Left ventricle myocardium inferior (tissue), 1 donor: ENCODE data around the gene CACNA1C. TPM values are rescaled to one million over a fixed set of nuclear protein-coding genes. Genes with fewer than 3 reads are reported as not detected.
"Not testable (repeated sequence)": the region's sequence is repeated elsewhere in the genome, so short reads cannot be mapped to it uniquely, and the experiment has no call there.

Experiments
- DNase-seq: peaks from one replicate; pipeline ENCODE4 v3.0.0-alpha.2; 2020
- H3K27ac ChIP-seq: fragments of 200-600 bp; replicated peaks from 2 replicates; pipeline ENCODE4 v1.8.0; 2021
- H3K27me3 ChIP-seq: fragments of 200-600 bp; 2 replicates; pipeline ENCODE4 v1.8.0; 2021; ENCODE audit warnings: low read depth
- H3K36me3 ChIP-seq: fragments of 200-600 bp; 2 replicates; pipeline ENCODE4 v1.8.0; 2021
- H3K4me1 ChIP-seq: fragments of 200-600 bp; 2 replicates; pipeline ENCODE4 v1.8.0; 2021
- H3K4me3 ChIP-seq: fragments of 200-600 bp; 2 replicates; pipeline ENCODE4 v1.8.0; 2021; ENCODE audit warnings: mild to moderate bottlenecking, moderate library complexity
- H3K9me3 ChIP-seq: fragments of 200-600 bp; replicated peaks from 2 replicates; pipeline ENCODE4 v1.8.0; 2021
- CTCF ChIP-seq: fragments of 200-600 bp; IDR thresholded peaks from 2 replicates; pipeline ENCODE4 v1.8.0; 2021; ENCODE audit warnings: antibody characterized with exemption, mild to moderate bottlenecking, borderline replicate concordance
- intact Hi-C: fragments of 100-400 bp; cut with micrococcal nuclease; formaldehyde crosslinking; loops from one replicate; pipeline ENCODE4 v1.11.0; 2022
- total RNA-seq: library from RNA; stranded (reverse); fragmentation: NEBNext Ultra II Directional; extraction: Animal tissue kit (Norgen Biotek cat#: 25700); gene quantifications from one replicate; pipeline ENCODE4 v1.2.1, GENCODE V29; 2021
- donor health status: DM: no; HTN: yes; CAD: no; lungs with severe emphysema.

The CACNA1C gene
- total RNA-seq, 1 donor from 2014 or later: 137 TPM

DNA sequence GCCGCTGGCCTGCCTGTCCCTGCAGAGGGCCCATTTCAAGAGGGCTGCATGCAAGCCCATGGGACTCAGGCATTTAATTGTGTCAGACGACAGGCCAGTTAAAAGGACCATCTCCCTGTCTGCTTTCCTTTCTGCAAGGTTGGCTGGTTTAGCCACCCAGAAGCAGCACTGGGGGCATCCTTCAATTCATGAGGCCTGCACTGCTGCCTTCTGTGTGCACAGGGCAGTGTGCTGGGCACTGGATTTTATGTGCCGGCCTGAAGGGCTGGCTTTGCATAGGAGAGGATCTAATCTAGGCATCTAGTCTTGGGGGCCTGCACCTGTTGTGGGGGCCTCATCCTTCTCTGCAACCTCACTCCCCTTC is 627.9 kb downstream of the CACNA1C start:
- intact Hi-C loops: no loop called here
- H3K36me3 ChIP-seq: peaks cover 77% of the 10 kb centered on the region
- TF ChIP-seq CTCF: no peak
- H3K9me3 ChIP-seq: no peaks in the 10 kb centered on the region
- DNase-seq: no peak
- H3K4me1 ChIP-seq: peaks cover 6% of the 10 kb centered on the region
- H3K4me3 ChIP-seq: no peak overlapping the region
- H3K27ac ChIP-seq: no peak overlapping the region
- no peaks in the 10 kb centered on the region for H3K27me3 ChIP-seq

GRCh38 chr12:2681450-2682205 is 628.8 kb downstream of the CACNA1C start:
- Histone ChIP-seq H3K36me3 (peaks cover 77% of the 10 kb centered on the region), H3K27me3 (no peaks in the 10 kb centered on the region), H3K4me3 (no peak overlapping the region), H3K9me3 (no peaks in the 10 kb centered on the region), H3K27ac (no peak overlapping the region), H3K4me1 (peaks cover 6% of the 10 kb centered on the region)
- intact Hi-C loops: no loop called here
- no peak for TF ChIP-seq CTCF
- no peak for DNase-seq

DNA sequence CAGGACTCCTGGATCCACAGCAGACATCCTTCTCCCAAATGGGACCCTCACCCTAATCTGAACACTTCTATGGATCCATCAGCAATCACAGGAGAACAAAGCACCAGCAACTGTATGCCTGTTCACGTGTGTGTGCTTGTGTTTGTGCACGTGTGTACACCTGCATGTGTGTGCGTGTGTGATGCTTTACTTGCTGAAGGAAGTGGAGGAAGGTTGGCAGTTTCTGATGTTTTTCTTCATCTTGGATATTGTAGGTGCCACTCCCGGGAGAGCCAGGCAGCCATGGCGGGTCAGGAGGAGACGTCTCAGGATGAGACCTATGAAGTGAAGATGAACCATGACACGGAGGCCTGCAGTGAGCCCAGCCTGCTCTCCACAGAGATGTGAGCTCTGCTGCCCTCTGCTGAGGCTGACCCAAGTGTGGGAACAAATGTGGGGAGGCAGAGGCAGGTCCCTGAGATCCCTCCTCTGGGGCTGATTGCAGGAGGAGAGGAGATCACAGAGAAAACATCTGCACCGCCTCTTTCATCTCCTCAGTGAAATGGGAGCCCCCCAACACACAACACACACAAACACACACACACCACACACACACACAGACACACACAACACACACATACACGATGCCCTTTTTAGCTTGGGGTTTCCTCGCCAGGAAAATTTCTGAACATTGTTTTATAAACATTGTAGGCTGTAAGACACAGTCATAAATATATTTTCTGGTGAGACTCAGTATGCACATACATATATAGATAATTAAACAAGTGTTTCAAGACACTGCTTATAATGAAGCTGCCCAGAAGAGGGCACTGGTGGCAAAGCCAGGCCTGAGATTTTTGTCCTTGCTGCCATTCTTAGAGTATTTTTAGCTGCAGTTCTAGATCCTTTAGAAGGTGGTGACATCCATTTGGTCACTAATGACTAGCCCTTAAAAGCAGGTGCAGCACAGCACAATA is 629.8 kb downstream of the CACNA1C start:
- Histone ChIP-seq H3K4me1 (peaks cover 6% of the 10 kb centered on the region), H3K27me3 (no peaks in the 10 kb centered on the region), H3K4me3 (no peak overlapping the region), H3K36me3 (peaks cover 77% of the 10 kb centered on the region), H3K27ac (peak overlapping the region; percentile 17), H3K9me3 (no peaks in the 10 kb centered on the region)
- intact Hi-C loops: no loop called here
- DNase-seq: no peak
- TF ChIP-seq CTCF: peak; percentile 48

GRCh38 chr12:2683283-2684025 is 630.7 kb downstream of the CACNA1C start:
- no peak for TF ChIP-seq CTCF
- peaks cover 6% of the 10 kb centered on the region for H3K4me1 ChIP-seq
- no peak overlapping the region for H3K4me3 ChIP-seq
- no peak for DNase-seq
- H3K27ac ChIP-seq: peak overlapping the region; percentile 17
- H3K36me3 ChIP-seq: peaks cover 79% of the 10 kb centered on the region
- H3K9me3 ChIP-seq: no peaks in the 10 kb centered on the region
- no peaks in the 10 kb centered on the region for H3K27me3 ChIP-seq
- intact Hi-C loops: no loop called here

DNA sequence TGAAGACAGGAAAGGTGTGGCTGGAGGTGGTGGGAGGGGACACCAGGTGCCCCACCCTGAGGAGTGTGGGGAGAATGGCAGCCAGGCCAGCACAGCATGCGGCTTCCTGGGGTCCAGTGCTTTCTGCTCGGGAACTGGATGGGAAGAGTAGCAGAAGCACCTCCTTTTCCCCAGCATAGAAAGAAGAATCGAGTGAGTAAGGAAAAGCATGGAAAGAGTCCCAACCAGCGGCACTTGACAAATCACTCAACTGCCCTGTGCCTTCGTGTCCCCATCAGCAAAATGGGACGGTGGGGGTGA is 631.2 kb downstream of the CACNA1C start:
- peaks cover 79% of the 10 kb centered on the region for H3K36me3 ChIP-seq
- intact Hi-C loops: not testable (repeated sequence)

GRCh38 chr12:2685620-2686279 is 633.0 kb downstream of the CACNA1C start:
- H3K27me3 ChIP-seq, H3K4me3 ChIP-seq, H3K27ac ChIP-seq, intact Hi-C loops, H3K9me3 ChIP-seq, H3K4me1 ChIP-seq, DNase-seq: not testable (repeated sequence)
- peaks cover 79% of the 10 kb centered on the region for H3K36me3 ChIP-seq

More for the DNA sequence above, 631.2 kb downstream of the CACNA1C start:
- not testable (repeated sequence) for H3K27me3 ChIP-seq, H3K9me3 ChIP-seq, H3K4me1 ChIP-seq, DNase-seq, H3K4me3 ChIP-seq
- peak overlapping the region; percentile 17 for H3K27ac ChIP-seq
